Stimulated activated CD8-positive, alpha-beta memory T cell treated with anti-CD3 and anti-CD28 coated beads, Interleukin-4, amount 100 ng/mL, for 48 hours (primary cell): ENCODE data around the gene FAM193B.

Experiments
- DNase-seq: peaks from one replicate; pipeline ENCODE4 v3.0.0-alpha.2; 2020

Gene FAM193B

GRCh38 chr5:177554474-177555111 is at the start of gene FAM193B:
FAM193B (minus strand) TSS chr5:177554563; CDS start chr5:177554458, 105 bp downstream.
- peak; percentile 97 for DNase-seq

- no peak for DNase-seq
Measured at GRCh38 chr5:177604116-177604521, 49.8 kb upstream of the FAM193B start.

- DNase-seq = no peak
Measured at GRCh38 chr5:177603631-177604030, 49.3 kb upstream of the FAM193B start.

- DNase-seq = no peak
Measured at GRCh38 chr5:177602458-177602830, 48.1 kb upstream of the FAM193B start.

GRCh38 chr5:177601577-177602457 is 47.5 kb upstream of the FAM193B start:
- no peak for DNase-seq

- no peak for DNase-seq
Measured at GRCh38 chr5:177601126-177601525, 46.8 kb upstream of the FAM193B start.

GRCh38 chr5:177600508-177601018 is 46.2 kb upstream of the FAM193B start:
- DNase-seq = no peak

GRCh38 chr5:177599731-177600507 is 45.6 kb upstream of the FAM193B start, which contains the start of gene B4GALT7:
B4GALT7 (plus strand) TSS chr5:177600132; CDS start chr5:177600211, 79 bp downstream.
- DNase-seq = peak; percentile 91

- no peak for DNase-seq
Measured at GRCh38 chr5:177598477-177598876, 44.1 kb upstream of the FAM193B start.

GRCh38 chr5:177596775-177597238 is 42.4 kb upstream of the FAM193B start:
- DNase-seq = no peak

GRCh38 chr5:177595991-177596774 is 41.8 kb upstream of the FAM193B start:
- no peak for DNase-seq

GRCh38 chr5:177595026-177595585 is 40.7 kb upstream of the FAM193B start:
- DNase-seq = no peak

- no peak for DNase-seq
Measured at GRCh38 chr5:177594071-177594470, 39.7 kb upstream of the FAM193B start.

- DNase-seq = no peak
Measured at GRCh38 chr5:177593511-177593910, 39.1 kb upstream of the FAM193B start.

GRCh38 chr5:177592905-177593304 is 38.5 kb upstream of the FAM193B start:
- no peak for DNase-seq

GRCh38 chr5:177592010-177592834 is 37.9 kb upstream of the FAM193B start, which contains the start of gene TMED9:
TMED9 (plus strand) TSS chr5:177592203; CDS start chr5:177592215, 12 bp downstream.
- peak; percentile 90 for DNase-seq

- DNase-seq = no peak
Measured at GRCh38 chr5:177591690-177592009, 37.3 kb upstream of the FAM193B start.

GRCh38 chr5:177590406-177590805 is 36.0 kb upstream of the FAM193B start:
- no peak for DNase-seq

GRCh38 chr5:177588413-177588909 is 34.1 kb upstream of the FAM193B start:
- no peak for DNase-seq

GRCh38 chr5:177578316-177578715 is 24.0 kb upstream of the FAM193B start:
- DNase-seq = no peak

- DNase-seq = no peak
Measured at GRCh38 chr5:177576169-177576568, 21.8 kb upstream of the FAM193B start.
